GM19238 (cell line): ENCODE results near the gene TSR2.

Experiments used
- DNase-seq: peaks from one replicate; pipeline ENCODE4 v3.0.0; 2011; ENCODE audit warnings: low spot score; ENCODE audit not compliant: insufficient read length

The TSR2 gene, protein sequence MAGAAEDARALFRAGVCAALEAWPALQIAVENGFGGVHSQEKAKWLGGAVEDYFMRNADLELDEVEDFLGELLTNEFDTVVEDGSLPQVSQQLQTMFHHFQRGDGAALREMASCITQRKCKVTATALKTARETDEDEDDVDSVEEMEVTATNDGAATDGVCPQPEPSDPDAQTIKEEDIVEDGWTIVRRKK

DNA sequence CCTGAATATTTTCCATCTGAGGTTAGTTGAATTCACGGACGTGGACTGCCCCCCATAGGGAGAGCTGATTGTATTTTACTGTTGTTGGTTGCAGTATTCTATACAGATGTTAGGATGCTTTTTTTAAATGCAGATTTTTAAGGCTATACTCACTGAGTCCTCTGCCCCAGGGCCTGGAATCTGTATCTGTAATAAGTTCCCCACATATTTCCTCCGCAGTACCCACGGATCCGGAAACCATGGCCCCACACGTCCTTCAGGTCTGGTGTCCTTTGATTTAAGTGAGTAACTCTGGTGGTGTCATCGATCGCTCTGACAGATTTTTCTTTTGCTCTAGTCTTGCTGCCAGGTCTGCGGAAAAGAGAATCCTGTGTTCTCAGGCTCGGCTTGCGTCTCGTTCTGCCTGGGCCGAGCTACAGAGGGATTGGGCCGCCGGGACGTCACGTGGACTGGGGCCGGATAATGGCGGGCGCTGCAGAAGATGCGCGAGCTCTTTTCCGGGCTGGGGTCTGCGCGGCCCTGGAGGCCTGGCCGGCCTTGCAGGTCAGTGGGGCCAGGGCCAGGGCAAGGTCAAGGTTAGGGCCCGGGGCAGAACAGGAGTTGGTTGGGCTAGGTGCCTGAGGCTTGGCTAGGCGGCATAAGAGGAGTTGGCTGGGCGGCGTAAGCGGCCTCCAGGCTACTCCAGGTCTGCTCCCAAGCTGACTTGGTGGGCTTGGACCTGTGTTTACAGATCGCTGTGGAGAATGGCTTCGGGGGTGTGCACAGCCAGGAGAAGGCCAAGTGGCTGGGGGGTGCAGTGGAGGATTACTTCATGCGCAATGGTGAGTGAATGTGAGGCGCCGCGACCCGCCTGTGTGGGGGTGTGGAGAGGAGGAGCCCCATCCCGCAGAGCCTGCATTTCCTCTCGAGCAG lies at the start of gene TSR2:
Gene TSR2 (plus strand): TSS at position 445 of the 912 bp plus-strand sequence. CDS start 18 bp downstream, at position 463.
- DNase-seq = peak; percentile 61

DNA sequence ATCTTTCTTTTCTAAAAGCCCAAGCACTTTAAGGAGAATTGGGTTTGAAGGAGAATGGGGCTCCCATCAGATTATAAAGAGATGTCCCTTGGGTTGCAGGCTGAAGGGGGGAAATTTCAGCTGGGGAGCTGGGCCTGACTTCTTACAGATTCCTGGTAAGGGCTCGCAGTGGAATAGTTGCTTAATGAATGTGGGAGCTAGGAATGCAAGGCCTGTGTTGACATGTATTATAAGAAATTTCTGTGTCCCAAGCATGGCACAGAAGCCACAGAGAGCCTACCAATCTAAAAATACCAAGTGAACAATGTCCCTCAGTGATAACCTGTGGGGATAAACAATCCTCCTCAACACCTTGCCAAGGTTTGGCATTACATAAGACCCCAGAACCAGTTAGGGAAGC lies 43.1 kb upstream of the TSR2 start:
- no peak for DNase-seq

DNA sequence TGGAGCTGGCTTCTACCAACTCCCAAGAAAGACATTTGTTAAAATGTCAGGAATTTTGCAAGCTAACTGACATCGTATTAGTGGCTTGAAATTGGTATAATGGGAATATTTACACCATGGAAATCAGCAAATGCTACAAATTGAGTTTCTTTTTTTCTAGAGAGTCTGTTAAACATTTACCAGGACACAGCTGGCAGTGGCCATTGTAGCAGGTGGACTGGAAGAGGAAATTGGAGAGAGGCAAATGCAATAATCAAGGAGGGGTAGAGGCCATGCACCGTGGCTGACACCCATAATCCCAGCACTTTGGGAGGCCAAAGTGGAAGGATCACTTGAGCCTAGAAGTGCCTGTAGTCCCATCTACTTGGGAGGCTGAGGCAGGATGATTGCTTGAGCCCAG lies 32.9 kb upstream of the TSR2 start:
- no peak for DNase-seq

DNA sequence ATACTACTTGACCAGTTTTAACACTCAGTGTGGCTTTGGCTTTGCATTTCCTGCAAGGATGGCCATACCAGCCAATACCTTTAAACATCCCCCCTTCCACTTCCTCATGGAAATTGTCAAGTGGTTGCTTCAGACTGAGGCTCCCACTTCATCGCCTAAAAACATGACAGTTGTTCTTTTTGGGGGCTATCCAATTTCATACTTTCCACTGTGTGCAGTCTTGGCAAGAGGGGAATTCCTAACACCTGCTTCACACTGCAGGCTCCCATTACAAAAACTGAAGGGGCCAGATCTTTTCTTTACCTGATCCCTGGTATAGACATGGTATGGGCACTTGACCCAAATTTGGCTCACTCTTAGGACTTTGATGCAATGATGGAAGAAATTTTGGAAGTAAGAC lies 28.5 kb upstream of the TSR2 start:
- no peak for DNase-seq

DNA sequence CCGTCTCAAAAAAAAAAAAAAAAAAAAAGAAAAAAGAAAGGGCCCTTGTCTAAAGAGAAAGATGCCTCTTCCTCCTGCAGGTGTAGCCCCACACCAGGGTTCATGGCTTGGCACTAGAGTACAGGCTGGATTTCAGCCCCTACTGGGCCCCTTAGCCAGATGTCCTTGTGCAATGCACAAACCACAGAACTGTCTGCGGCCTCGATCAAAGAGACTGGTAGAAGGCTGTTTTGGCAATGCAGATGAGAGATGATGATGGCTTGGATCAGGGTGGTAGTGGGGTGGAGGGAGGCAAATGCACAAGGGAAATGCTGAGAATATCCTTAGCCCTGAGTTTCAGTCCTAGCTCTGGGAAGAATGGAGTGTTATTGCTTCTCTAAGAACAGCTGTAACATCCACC lies 26.5 kb upstream of the TSR2 start:
- no peak for DNase-seq

DNA sequence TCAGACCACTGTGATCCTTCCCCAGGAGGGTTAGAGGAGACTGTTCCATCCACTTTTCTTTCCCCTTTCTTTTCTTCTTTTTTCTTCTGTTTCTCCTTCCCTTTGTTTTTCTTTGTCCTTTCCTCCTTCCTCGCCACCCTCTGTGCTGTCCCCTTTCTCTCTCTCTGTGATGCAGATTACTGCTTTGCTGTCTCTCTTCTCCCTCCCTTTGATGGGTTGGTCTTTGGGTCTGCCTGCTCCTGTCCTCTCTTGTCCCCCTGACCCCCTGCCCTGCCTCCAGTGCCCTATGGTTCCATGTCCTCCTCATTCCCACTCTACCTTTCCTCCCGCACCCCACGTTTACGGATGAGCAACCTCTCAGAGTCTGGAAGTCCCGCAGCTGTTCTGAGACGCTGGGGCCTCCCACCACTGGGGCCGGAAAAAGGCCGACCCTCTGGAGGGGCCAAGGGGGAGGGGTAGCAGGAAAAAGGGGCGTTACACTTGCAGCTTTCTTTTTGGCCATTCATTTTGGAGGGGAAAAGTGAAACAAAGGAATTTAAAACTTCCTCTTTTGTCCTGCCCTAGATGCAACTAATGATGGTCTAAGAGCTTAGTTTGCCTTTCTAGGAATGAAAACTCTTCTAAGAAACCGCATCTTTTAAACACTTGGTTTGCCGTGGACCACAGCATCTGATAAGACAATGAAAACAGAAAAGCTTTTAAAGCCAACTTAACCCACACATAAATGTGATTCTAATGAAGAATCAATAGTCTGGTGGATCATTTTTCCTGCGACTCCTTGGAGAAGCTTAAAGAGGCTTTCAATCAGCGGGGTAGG lies 24.5 kb upstream of the TSR2 start:
- DNase-seq = no peak

DNA sequence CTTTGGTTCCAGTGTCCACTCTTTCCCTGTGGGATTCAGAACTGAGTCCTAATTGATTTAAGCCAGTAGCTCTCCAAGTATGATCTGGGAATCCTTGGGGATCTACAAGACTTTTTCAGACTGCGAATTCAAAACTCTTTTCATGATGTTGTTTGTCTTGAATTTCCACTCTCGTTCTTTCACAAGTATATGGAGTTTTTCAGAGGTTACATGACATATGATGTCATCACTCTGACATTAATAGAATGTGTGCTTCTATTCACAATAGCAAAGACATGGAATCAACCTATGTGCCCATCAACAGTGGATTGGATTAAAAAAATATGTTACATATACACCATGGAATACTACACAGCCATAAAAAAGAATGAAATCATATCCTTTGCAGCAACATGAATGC lies 23.2 kb upstream of the TSR2 start:
- no peak for DNase-seq

DNA sequence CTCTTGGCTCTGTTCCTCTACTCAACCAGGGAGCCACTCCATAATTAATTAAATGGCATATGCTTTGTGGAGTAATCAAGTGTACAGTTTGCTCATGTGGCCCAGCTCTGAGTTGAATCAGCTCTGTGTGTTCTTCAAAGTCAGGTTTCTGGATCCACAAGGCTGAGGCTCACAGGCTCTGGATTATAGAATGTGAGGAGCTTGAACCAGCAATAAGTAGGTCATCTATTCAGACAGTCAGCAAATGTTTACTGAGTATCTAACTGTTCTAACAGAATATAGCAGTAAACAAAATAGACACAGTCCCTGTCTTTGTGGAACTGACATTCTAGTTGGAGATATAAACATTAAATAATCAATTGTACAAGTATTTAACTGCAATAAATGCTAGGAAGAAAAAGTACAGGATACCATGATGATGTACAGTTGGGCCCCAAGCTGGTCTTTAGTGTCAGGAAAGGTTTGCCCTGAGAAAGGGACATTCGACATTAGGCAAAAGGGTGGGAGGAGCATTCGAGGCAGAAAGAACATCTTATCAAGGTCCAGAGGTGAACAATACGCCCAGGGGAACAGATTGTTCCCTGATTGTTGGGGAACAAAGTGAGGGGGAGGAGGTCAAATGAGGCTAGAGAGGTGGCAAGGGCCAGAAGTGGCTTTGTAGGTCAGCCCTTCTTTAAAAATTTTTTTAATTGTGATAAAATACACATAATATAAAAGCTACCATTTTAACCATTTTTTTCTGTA lies 20.5 kb upstream of the TSR2 start:
- DNase-seq = no peak

DNA sequence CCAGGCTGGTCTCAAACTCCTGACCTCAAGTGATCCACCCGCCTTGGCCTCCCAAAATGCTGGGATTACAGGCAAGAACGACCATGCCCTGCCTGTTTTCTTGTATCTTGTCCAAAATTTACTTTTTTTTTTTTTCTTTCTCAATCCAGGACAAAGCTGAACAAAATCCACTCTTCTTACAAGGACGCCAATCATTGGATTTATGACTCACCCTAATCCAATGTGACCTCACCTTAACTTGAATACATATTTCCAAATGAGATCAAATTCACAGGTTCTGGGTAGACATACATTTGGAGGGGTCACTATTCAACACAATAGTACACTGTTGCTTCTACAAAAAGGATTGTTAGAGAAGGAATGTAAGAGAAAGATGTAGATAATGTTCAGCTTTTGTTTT lies 18.0 kb upstream of the TSR2 start:
- DNase-seq = no peak

DNA sequence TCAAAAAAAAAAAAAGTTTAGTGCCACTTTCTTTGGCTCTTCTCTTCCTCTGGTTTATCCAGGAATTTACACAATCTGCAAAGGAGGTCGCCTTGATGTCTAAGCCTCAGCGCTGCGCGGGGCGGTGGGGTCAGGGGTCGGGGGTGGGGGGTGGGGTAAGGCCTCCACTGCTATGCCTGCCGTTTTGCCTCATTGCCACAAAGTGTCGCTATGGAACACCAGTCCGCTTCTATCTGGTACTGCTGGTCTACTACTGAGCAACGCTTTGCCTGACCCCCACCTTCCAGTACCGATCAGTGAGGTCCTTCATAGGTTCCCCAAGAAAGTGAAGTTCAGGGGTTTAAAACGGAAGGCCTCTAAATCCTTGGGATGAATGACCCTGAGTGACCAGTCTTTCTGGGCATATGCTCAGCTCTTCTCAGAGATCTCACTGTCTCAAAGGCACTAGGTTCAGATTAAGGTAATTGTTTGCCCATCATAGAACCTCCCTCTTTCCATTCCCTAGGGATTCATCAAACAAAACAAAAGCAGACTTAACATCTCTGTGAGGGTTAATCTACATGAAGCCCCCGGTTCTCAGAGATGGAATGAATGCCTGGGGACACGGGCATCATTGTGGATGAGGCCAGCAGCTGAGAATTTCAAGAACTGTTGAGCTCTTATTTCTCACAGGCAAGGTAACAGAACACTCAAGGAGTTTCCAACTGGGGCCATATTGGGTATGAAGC lies 16.9 kb upstream of the TSR2 start:
- DNase-seq = no peak

DNA sequence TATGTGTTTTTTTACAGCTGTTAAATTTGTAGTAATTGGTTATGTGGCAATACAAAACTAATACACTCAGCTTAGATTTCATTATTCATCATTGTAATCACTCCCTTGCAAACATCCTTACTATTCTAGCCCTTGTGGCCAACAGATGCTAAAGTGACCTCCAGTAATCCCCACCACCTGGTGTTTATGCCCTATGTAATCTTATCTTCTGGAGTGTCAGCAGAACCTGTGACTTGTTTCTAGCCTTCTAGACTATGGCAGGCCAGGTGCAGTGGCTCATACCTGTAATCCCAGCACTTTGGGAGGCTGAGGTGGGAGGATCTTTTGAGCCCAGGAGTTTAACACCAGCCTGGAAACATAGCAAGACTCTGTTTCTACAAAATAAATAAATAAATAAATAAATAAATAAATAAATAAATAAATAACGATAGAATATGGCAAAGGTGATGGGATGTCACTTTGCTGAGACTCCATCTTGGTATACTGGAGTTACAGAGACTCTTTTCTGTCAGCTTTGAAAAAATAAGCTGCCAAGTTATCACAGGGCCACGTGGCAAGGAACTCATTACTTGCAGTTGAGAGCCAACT lies 12.3 kb upstream of the TSR2 start:
- DNase-seq = no peak

DNA sequence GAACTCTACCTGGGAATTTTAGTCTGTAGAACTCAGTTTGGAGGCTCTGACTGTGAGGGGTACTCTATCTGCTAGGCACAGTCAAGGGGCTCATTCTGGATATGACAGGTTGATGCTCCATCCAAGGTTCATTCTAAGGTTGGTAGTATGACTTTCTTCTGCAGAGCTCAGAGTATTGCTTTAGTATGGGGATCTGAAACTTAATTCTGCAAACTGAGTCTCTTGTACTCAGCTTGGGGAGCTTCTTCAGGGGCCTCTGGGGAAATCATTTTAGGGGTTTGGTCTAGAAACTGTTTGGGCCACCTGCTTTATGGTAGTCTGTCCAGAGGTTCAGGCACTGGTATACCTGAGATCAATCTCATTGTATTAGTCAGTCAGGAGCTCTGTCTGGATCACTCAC lies 9.7 kb upstream of the TSR2 start:
- DNase-seq = no peak

DNA sequence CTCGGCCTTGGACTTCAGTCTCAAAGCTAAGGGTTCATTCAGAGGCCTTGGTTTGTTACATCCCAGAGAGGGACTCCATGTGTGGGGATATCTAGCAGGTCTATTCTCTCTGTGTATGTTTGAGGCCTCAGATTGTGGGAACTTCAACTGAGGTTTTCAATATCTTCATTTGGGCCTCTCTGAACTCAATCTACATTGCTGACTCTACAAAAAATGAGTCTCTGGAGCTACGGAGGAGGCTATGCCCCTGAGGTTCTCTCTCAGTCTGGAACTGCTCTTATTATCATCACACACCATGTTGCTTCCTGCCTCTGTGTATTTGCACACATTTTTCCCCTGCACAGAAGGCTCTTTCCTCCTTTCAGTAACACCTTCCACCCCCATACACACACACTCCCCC lies 5.1 kb upstream of the TSR2 start:
- no peak for DNase-seq

DNA sequence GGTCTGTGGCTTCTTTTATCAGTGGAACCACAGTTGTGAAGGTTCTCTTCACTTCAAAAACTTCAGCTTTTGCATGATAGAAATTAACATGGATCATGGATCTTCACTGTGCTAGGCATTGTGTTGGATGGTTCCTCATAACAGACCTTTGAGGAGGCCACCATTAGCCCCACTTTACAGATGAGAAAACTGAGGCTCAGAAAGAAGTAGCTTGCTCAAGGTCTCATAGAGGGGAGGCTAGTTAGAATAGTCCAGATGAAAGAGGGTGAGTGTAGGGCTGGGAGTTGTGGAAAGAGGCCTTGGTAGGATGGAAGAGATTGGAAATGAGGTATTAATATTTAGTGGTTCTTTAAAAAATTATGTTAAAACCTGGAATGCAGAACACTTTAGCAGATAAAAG lies 2.6 kb downstream of the TSR2 start:
- DNase-seq = no peak

DNA sequence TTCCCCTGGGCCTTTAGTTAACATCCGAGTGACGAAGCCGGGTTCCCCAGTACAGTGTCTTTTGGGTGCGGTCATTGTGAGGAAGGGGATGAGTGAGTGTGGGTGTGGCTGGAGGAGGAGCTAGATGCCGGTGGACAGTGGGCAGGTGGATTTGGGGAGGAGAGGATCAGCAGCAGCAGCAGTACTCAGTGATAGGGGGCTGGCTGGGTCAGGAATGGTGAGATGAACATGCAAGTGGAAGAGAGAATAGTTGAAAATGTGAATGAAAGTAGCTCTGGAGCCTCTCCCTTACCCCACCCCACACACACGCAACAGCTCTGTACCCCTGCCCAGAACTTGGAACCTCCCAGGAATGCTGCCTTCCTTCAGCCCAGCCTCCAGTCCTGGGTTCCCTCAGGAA lies 4.5 kb downstream of the TSR2 start:
- DNase-seq = no peak

DNA sequence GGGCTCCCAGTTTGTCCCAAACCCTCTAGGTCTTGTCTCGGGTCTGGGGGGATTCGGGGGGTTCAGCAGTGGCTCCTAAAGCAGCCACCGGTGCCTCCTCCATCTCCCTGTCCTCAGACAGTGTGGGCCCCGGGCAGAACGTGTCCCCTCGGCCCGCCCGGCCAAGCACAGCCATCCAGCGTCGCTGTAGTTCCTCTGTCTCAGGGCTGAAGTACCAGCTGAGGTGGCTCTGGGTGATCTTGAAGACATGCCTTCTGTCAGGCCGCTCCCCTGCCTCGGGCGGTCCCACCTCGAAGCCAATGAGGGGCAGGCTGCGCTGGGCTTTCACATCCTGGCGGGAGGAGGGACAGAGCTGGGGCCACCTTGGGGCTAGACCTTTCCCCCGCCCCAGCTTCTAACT lies 5.9 kb downstream of the TSR2 start:
- DNase-seq = no peak

DNA sequence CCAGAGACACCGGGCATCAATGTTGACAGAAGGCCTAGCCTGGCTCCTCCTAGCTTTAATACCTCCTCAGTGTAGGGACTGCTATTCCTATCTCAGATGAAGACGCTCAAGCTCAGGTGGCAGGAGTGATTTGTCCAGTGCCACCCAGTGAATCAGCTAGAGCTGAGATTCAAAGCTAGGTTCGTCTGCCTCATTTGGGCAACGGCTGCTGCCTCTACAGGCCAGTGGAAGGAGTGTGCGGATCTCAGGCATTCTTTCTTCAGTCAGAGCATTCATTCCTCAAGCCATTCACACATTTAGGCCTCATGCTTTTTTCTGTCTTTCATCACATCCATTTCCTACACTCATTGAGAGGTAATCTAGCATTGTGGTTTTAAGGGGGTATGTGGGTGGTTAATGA lies 7.3 kb downstream of the TSR2 start:
- DNase-seq = no peak

DNA sequence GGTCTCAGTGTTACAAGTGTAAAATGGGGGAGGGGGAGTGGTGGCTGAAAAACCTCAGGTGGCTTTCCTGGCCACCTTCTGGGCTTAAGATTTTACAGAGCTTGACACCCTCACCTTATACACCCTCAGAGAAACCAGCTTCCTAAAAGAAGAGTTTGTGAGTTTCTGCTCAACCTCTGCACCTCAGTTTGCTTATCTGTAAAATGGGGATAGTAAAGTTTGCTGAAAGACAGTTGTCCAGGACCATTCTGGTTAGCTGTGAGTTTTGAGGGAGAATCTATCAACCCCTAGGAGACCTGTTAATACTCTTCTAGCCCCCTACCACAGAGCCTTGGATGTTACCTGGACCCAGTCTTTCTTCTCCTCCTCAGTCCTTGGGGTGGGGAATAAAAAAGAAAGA lies 9.7 kb downstream of the TSR2 start:
- DNase-seq = no peak

DNA sequence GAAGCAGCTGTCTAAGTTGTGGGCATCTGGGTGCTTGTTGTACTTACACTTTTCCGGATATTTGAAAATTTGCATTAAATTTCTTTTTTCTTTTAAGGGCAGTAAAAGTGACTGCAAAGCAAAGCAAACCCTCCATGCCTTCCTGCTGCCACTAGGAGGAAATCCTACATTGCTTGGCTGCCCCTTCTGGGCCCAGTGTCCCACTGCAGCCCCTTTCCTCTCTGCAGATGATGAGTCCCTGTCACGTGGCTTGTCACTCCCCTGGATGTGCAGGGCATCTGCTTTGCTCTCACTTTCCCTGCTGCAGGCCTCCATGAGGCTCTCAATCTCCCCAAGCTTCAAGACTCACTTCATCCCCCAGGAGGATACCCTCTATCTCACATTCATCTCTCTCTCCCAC lies 12.7 kb downstream of the TSR2 start:
- DNase-seq = no peak

DNA sequence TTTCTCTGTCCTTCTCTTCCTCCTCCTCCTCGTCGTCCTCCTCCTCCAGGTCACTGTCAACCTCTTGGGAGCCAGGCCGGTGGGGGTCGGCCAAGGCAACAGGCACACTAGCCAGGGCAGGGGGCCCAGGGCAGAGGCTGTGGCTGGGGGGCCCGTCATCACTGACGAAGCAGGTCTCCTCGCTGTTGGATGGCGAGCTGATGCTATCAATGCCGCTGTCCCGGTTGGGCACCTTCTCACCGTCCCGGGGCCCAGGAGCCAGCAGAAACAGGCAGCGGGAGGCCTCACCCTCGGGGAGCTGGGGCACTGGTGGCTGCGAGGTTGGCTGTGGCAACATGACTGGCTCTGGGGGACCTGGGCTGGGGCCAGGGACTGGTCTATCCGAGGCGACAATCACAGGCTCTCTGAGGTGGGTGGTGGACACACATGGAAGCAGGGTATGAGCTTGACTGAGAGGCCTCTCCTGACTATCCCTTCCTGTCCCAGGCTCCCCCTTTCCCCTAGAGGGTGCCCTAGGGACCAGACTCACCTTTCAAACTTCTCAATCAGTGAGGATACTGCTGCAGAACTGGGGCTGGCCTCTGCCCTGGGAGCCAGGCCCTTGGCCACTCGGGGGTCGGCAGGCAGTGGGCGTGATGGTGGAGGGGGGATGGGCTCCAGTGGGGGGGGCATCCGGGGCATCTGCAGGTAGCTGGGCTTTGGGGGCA lies 30.0 kb downstream of the TSR2 start:
- no peak for DNase-seq
